ENCODE results near the gene BRD4. TPM values are rescaled to one million over a fixed set of nuclear protein-coding genes. Genes with fewer than 3 reads are reported as not detected.

The BRD4 gene
- polyA plus RNA-seq, 3 donors, result 3.7 to 19.2 (median 4.2) TPM

DNA sequence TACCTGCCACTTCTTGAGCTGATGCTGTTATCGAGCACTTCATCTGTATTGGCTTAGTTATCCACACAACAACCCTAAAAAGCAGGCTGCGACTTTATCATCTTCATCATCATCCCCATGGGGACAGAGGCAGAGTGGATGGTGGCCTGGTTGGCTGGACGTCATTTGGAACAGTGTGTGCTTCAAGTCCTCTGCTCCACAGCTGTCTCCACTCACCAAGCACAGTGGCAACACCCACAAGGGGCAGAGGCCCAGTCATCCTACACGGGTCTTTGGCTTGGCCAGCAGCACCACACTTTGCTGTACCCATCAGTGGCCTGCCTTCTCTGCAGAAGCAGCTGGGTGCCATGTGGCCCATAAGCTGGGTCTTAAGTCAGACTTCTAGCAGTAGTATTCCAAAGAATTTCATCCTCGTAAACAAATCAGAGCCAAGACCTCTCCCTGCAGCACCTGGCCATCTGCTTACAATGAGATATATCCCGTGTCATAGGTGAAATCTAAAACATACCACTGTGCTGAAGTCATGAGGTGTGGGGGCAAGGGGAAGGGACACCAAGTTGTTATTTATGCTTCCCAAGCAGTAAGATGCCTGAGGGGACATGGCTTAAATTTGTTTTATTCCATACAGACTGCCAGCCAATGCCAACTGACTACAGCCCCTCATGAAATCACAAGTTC is 52.2 kb downstream of the BRD4 start:
- no peaks in the 10 kb centered on the region for H3K9me3 Mint-ChIP-seq
- no peak overlapping the region for H2AFZ ChIP-seq (ENCODE audit: insufficient read depth, low read depth, low read length, poor library complexity, severe bottlenecking)
- peaks cover 100% of the 10 kb centered on the region for H4K20me1 ChIP-seq (ENCODE audit: insufficient read depth, low read length)
- WGBS (ENCODE audit: insufficient coverage), result 92% methylated on average over 3 of the region's 6 CpGs
- H3K27me3 Mint-ChIP-seq (ENCODE audit: low read depth in 3 of 3), result peaks cover 0 to 3% (median 2%) of the 10 kb centered on the region in 3 donors
- H3K4me1 ChIP-seq (ENCODE audit: control insufficient read depth in 1 of 2, insufficient read depth in 2 of 2, low read length in 2 of 2), result peaks cover 55 to 69% of the 10 kb centered on the region in 2 donors
- no peak overlapping the region for H3K4me2 ChIP-seq (replicated peaks; ENCODE audit: extremely low read depth, low read length, poor library complexity, severe bottlenecking)
- peaks cover 84% of the 10 kb centered on the region for H3K4me1 Mint-ChIP-seq
- H3K79me2 ChIP-seq (ENCODE audit: insufficient read depth, low read length), result peaks cover 100% of the 10 kb centered on the region
- peak overlapping the region in 1 of 2 donors; percentile 69 for H3K27ac ChIP-seq (ENCODE audit: low read depth in 1 of 2, low read length in 2 of 2)
- intact Hi-C loops (cut with micrococcal nuclease), result loop anchor here in 1 of 2 donors (10.0 kb wide), 1 partner anchor 55 kb away; the partner anchor contains the start of gene BRD4
- TF ChIP-seq, protein P1, sequence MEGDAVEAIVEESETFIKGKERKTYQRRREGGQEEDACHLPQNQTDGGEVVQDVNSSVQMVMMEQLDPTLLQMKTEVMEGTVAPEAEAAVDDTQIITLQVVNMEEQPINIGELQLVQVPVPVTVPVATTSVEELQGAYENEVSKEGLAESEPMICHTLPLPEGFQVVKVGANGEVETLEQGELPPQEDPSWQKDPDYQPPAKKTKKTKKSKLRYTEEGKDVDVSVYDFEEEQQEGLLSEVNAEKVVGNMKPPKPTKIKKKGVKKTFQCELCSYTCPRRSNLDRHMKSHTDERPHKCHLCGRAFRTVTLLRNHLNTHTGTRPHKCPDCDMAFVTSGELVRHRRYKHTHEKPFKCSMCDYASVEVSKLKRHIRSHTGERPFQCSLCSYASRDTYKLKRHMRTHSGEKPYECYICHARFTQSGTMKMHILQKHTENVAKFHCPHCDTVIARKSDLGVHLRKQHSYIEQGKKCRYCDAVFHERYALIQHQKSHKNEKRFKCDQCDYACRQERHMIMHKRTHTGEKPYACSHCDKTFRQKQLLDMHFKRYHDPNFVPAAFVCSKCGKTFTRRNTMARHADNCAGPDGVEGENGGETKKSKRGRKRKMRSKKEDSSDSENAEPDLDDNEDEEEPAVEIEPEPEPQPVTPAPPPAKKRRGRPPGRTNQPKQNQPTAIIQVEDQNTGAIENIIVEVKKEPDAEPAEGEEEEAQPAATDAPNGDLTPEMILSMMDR (IDR thresholded peaks at IDR 0.05), result no peak
- H3K9me3 ChIP-seq (replicated peaks in 1 of 2; ENCODE audit: control insufficient read depth in 1 of 2, insufficient read depth in 1 of 2, low read length in 2 of 2), result no peaks in the 10 kb centered on the region
- no peak overlapping the region for H3K9ac ChIP-seq (ENCODE audit: insufficient read depth, low read length, poor library complexity, severe bottlenecking)
- no peaks in the 10 kb centered on the region for H3K27me3 ChIP-seq (ENCODE audit: control insufficient read depth in 2 of 2, insufficient read depth in 2 of 2, low read length in 2 of 2)
- H3K27ac Mint-ChIP-seq, result peak overlapping the region in 6 of 7 donors; percentile 7 to 84 (median 72)
- H3K4me3 ChIP-seq (replicated peaks in 1 of 3; ENCODE audit: low read depth in 2 of 3, low read length in 3 of 3), result no peak overlapping the region
- H3K4me3 Mint-ChIP-seq, result no peak overlapping the region
- DNase-seq, result no peak
- H3K36me3 Mint-ChIP-seq, result peaks cover 0 to 8% of the 10 kb centered on the region in 2 donors
- peaks cover 0 to 10% of the 10 kb centered on the region in 2 donors for H3K36me3 ChIP-seq (replicated peaks in 1 of 2; ENCODE audit: control insufficient read depth in 1 of 2, insufficient read depth in 2 of 2, low read length in 2 of 2)

DNA sequence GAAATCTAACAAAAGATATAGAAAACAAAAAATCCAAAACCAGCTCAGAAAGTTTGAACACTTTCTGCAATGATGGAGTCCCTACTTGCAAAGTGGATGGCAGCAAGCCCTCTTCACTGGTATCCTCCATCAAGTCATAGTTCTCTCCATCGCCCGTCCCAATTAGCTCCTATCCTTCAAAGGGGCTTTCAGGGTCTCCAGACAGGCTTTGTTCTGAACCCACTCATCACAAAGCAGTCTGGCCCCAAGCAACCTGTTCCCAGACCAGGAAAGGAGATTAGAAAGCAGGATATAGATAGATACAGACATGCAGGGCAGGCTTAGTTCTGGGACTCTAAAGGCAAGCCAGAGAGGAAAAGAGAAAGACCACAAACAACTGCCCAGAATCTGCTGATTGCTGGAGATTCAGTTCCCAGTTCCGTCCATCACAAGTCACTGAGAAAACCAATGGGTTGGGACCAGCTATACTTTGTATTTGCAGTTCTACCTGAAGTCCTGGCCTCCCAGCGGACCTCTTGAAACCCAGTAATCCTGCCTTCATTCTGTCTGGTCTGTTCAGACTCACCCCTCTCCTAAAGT is 52.9 kb downstream of the BRD4 start:
- H3K27me3 ChIP-seq (ENCODE audit: control insufficient read depth in 2 of 2, insufficient read depth in 2 of 2, low read length in 2 of 2), result no peaks in the 10 kb centered on the region
- Mint-ChIP-seq H3K4me3 (no peak overlapping the region), H3K27ac (peak overlapping the region; percentile 42 to 86 (median 75)), H3K4me1 (peaks cover 76% of the 10 kb centered on the region), H3K27me3 (ENCODE audit: low read depth in 3 of 3) (peaks cover 0 to 2% (median 2%) of the 10 kb centered on the region in 3 donors), H3K9me3 (no peaks in the 10 kb centered on the region), H3K36me3 (peaks cover 0 to 8% of the 10 kb centered on the region in 2 donors)
- no peak overlapping the region for H3K4me3 ChIP-seq (replicated peaks in 1 of 3; ENCODE audit: low read depth in 2 of 3, low read length in 3 of 3)
- DNase-seq, result no peak
- no peak overlapping the region for H3K4me2 ChIP-seq (replicated peaks; ENCODE audit: extremely low read depth, low read length, poor library complexity, severe bottlenecking)
- intact Hi-C loops (cut with micrococcal nuclease), result no loop called here
- peaks cover 0 to 10% of the 10 kb centered on the region in 2 donors for H3K36me3 ChIP-seq (replicated peaks in 1 of 2; ENCODE audit: control insufficient read depth in 1 of 2, insufficient read depth in 2 of 2, low read length in 2 of 2)
- H2AFZ ChIP-seq (ENCODE audit: insufficient read depth, low read depth, low read length, poor library complexity, severe bottlenecking), result no peak overlapping the region
- WGBS (ENCODE audit: insufficient coverage), result 62% methylated on average over 4 of the region's 4 CpGs
- H3K4me1 ChIP-seq (ENCODE audit: control insufficient read depth in 1 of 2, insufficient read depth in 2 of 2, low read length in 2 of 2), result peaks cover 54 to 67% of the 10 kb centered on the region in 2 donors
- peaks cover 100% of the 10 kb centered on the region for H3K79me2 ChIP-seq (ENCODE audit: insufficient read depth, low read length)
- H4K20me1 ChIP-seq (ENCODE audit: insufficient read depth, low read length), result peaks cover 100% of the 10 kb centered on the region
- TF ChIP-seq, protein P1 (IDR thresholded peaks at IDR 0.05), result no peak
- peak overlapping the region in 1 of 2 donors; percentile 69 for H3K27ac ChIP-seq (ENCODE audit: low read depth in 1 of 2, low read length in 2 of 2)
- H3K9me3 ChIP-seq (replicated peaks in 1 of 2; ENCODE audit: control insufficient read depth in 1 of 2, insufficient read depth in 1 of 2, low read length in 2 of 2), result no peaks in the 10 kb centered on the region
- H3K9ac ChIP-seq (ENCODE audit: insufficient read depth, low read length, poor library complexity, severe bottlenecking), result no peak overlapping the region
